GM19035 (cell line): ENCODE results near the gene GH1.
"Not testable (repeated sequence)": the region's sequence is repeated elsewhere in the genome, so short reads cannot be mapped to it uniquely, and the experiment has no call there.

Experiments used
- ATAC-seq: cut with Tn5 transposase; IDR thresholded peaks from one replicate; pipeline ENCODE4 v1.9.1; 2021; ENCODE audit not compliant: unreplicated experiment

GH1 gene

GRCh38 chr17:63869491-63870291 is 48.9 kb downstream of the GH1 start:
- not testable (repeated sequence) for ATAC-seq
